Measurements from ENCODE around the gene ETNK1.
"Not testable (repeated sequence)": the region's sequence is repeated elsewhere in the genome, so short reads cannot be mapped to it uniquely, and the experiment has no call there.

Gene ETNK1

DNA sequence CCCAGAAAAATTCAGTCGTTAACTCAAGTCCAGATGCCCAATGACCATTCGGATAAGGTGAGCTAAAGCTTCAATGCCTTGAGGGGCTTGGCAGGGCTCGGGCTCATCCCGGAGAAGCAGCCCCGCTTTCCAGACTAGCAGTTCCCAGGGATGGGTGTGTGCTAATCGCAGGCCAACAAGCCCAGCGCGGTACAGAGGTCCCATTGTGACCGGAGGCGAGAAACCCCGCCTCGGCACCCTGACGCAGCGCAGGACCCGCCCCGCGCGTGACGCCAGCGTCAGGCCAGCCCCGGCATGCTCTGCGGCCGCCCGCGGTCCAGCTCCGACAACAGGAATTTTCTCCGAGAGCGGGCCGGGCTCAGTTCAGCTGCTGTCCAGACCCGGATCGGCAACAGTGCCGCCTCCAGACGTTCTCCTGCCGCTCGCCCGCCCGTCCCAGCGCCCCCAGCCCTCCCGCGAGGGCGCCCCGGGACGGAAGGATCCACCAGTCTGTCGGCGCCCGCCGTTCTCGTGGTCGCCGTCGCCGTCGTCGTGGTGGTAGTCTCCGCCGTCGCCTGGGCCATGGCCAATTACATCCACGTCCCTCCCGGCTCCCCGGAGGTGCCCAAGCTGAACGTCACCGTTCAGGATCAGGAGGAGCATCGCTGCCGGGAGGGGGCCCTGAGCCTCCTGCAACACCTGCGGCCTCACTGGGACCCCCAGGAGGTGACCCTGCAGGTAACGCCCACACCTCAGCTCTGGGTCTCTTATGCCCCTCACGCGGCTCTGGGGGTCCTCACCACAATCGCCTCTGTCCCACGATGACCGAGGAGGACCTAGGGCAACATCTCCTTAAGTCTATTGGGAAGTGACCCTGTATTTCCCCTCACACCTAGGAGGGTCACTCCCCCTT is at the start of gene ETNK1:
Gene ETNK1, plus strand, starts transcription at position 302 of the 892 bp plus-strand sequence. Its CDS starts 260 bp downstream, at position 562.
- ATAC-seq = peak; percentile 99
- Mint-ChIP-seq H3K4me3 (peak within 1 kb of the TSS; percentile 93), H3K4me1 (peaks cover 20% of the 10 kb centered on the region), H3K9me3 (no peaks in the 10 kb centered on the region), H3K27ac (peak within 1 kb of the TSS; percentile 95), H3K36me3 (peaks cover 28% of the 10 kb centered on the region)
- peak; percentile 86 to 91 for DNase-seq (ENCODE audit: low spot score in 2 of 2)

DNA sequence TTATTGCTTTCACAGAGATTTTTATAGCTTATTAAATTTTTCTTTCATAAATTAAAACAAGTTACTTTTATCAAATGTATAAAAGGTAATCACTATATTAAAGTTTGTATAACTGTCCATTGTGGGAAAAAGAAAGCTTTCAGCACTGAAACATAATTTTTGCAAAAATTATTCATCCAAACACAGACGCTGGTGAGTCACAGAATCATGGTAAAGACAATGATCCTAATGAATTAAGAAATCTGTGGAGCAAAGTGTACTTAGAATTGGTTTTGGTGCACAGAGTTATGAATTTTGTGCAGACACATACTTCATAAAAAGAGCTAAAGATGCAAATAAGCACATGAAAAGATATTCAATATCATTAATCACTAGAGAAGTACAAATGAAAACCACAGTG is 48.9 kb upstream of the ETNK1 start:
- H3K4me1 Mint-ChIP-seq = no peaks in the 10 kb centered on the region
- no peak for DNase-seq (ENCODE audit: low spot score in 2 of 2)

GRCh38 chr12:22576473-22576872 is 48.5 kb upstream of the ETNK1 start:
- no peak overlapping the region for H3K4me3 Mint-ChIP-seq
- no peak overlapping the region for H3K27ac Mint-ChIP-seq
- no peaks in the 10 kb centered on the region for H3K9me3 Mint-ChIP-seq
- H3K4me1 Mint-ChIP-seq = no peaks in the 10 kb centered on the region
- no peaks in the 10 kb centered on the region for H3K36me3 Mint-ChIP-seq
- no peak for DNase-seq (ENCODE audit: low spot score in 2 of 2)
- no peak for ATAC-seq

More for the DNA sequence above, 48.9 kb upstream of the ETNK1 start:
- no peak overlapping the region for H3K4me3 Mint-ChIP-seq
- ATAC-seq = no peak
- H3K27ac Mint-ChIP-seq = no peak overlapping the region
- no peaks in the 10 kb centered on the region for H3K36me3 Mint-ChIP-seq
- no peaks in the 10 kb centered on the region for H3K9me3 Mint-ChIP-seq

DNA sequence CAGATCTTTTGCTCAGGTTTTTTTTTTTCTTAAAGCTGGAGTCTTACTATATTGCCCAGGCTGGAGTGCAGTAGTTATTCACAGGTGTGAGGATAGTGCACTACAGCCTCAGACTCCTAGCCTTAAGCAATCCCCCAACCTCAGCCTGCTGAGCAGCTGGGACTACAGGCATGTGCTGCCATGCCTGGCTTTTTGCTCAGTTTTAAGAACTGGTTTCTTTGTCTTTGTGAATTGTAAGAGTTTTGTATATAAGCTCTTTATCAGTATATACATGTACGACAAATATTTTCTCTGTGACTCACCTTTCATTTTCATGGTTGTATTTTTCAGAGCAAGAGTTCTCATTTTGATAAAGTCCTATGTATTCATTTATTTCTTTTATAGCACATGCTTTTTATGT is 47.3 kb upstream of the ETNK1 start:
- Mint-ChIP-seq H3K36me3 (no peaks in the 10 kb centered on the region), H3K27ac (no peak overlapping the region), H3K4me3 (no peak overlapping the region), H3K9me3 (no peaks in the 10 kb centered on the region), H3K4me1 (no peaks in the 10 kb centered on the region)
- ATAC-seq = no peak
- no peak for DNase-seq (ENCODE audit: low spot score in 2 of 2)

- no peak overlapping the region for H3K27ac Mint-ChIP-seq
- H3K36me3 Mint-ChIP-seq = no peaks in the 10 kb centered on the region
- DNase-seq (ENCODE audit: low spot score in 2 of 2) = no peak
- no peaks in the 10 kb centered on the region for H3K9me3 Mint-ChIP-seq
- H3K4me3 Mint-ChIP-seq = no peak overlapping the region
- no peaks in the 10 kb centered on the region for H3K4me1 Mint-ChIP-seq
- ATAC-seq = no peak
Observed at GRCh38 chr12:22578328-22578727, 46.6 kb upstream of the ETNK1 start.

- Mint-ChIP-seq H3K4me3 (no peak overlapping the region), H3K4me1 (no peaks in the 10 kb centered on the region), H3K9me3 (no peaks in the 10 kb centered on the region), H3K27ac (no peak overlapping the region), H3K36me3 (no peaks in the 10 kb centered on the region)
- ATAC-seq (no peak), DNase-seq (ENCODE audit: low spot score in 2 of 2) (no peak)
Observed at GRCh38 chr12:22588817-22589216, 36.2 kb upstream of the ETNK1 start.

DNA sequence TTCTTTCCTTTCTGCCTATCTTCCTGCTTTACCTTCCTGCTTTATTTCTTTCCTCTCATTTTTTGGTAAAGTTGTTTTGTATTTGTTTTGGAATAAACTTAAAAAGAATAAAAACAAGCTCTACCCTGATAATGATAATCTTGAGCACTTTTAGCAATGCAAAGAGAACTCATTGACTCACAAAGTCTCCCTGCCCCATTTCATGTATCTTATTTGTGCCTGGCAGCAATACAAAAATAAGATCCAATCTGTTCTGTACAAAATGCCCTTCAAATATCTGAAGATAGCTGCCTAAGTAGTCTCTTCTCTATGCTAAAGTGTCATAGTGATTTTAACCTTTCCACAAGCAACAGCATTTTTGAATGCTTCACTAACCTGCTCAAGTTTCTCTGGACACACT is 31.1 kb upstream of the ETNK1 start:
- Mint-ChIP-seq H3K4me1 (no peaks in the 10 kb centered on the region), H3K27ac (no peak overlapping the region), H3K36me3 (no peaks in the 10 kb centered on the region), H3K9me3 (no peaks in the 10 kb centered on the region), H3K4me3 (no peak overlapping the region)
- no peak for ATAC-seq
- no peak for DNase-seq (ENCODE audit: low spot score in 2 of 2)

DNA sequence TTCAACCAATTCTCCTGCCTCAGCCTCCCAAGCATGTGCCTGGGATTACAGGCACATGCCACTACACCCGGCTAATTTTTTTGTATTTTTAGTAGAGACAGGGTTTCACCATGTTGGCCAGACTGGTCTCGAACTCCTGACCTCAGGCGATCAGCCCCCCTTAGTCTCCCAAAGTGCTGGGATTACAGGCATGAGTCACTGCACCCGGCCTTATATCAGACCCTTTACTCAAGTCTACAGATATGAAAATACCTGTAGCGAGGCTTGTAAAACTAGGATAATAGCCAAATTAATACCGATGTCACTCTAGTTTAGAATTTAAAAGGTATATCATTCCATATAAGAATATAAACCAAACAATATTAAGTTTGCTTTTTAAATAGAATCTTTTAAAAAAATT is 27.4 kb upstream of the ETNK1 start:
- not testable (repeated sequence) for H3K36me3 Mint-ChIP-seq; DNase-seq (ENCODE audit: low spot score in 2 of 2); H3K27ac Mint-ChIP-seq; ATAC-seq; H3K9me3 Mint-ChIP-seq; H3K4me1 Mint-ChIP-seq; H3K4me3 Mint-ChIP-seq

GRCh38 chr12:22598141-22598762 is 26.7 kb upstream of the ETNK1 start:
- ATAC-seq (no peak), DNase-seq (ENCODE audit: low spot score in 2 of 2) (no peak)
- Mint-ChIP-seq H3K4me3 (no peak overlapping the region), H3K9me3 (no peaks in the 10 kb centered on the region), H3K4me1 (no peaks in the 10 kb centered on the region), H3K36me3 (no peaks in the 10 kb centered on the region), H3K27ac (no peak overlapping the region)

DNA sequence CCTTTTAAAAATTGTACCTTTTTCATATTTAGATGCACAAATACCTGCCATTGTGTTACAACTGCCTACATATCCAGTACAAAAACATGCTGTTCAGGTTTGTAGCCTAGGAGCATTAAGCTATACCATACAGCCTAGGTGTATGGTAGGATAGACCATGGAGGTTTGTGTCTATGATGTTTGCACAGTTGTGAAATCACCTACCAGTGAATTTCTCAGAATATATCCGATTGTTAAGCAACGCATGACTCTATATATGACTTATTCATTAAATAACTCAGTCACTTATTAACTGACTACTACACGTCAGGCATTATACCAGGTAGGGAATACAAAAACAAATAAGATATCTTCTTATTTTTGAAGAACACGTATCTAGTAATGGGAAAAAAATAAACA is 26.2 kb upstream of the ETNK1 start:
- Mint-ChIP-seq H3K27ac (no peak overlapping the region), H3K9me3 (no peaks in the 10 kb centered on the region), H3K4me1 (no peaks in the 10 kb centered on the region), H3K36me3 (no peaks in the 10 kb centered on the region), H3K4me3 (no peak overlapping the region)
- ATAC-seq (no peak), DNase-seq (ENCODE audit: low spot score in 2 of 2) (no peak)

DNA sequence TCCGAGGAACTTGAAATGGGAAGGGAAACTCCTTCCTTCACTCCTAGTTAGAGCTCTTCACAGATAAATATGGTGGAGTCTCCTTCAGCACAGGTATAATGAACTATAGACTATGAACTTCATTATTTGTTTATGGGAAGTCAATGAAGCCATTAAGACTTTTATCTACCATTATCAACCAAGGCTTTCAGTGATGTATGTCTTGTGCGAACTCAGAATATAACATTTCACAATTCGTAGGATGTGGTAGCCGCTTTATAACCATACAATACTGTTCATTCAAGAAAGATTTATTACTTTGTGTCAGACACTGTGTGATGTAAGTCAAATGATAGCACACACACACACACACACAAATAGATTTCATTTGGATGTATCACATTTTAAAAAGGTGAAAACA is 24.8 kb upstream of the ETNK1 start:
- Mint-ChIP-seq H3K36me3 (no peaks in the 10 kb centered on the region), H3K4me1 (no peaks in the 10 kb centered on the region), H3K4me3 (no peak overlapping the region), H3K9me3 (no peaks in the 10 kb centered on the region), H3K27ac (no peak overlapping the region)
- DNase-seq (ENCODE audit: low spot score in 2 of 2) (no peak), ATAC-seq (no peak)

DNA sequence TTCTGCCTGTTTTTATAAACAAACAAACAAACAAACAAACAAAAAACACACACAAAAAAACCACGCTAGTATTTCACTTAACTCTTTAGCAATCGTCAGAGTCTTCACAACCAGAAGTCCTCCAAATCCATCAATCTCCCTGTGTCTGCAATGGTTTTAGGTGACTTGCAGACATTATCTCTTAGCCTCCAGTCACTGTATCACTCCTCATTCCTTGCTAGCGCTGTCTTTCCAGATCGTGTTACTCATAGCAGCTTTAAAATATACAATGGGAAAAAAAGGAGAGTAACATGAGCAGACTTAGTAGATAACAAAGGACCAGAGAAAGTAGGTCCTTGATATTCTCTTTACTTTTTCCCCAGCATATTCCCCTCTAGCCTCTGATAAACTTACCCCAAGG is 15.5 kb upstream of the ETNK1 start:
- H3K4me3 Mint-ChIP-seq = no peak overlapping the region
- no peaks in the 10 kb centered on the region for H3K36me3 Mint-ChIP-seq
- no peak overlapping the region for H3K27ac Mint-ChIP-seq
- H3K9me3 Mint-ChIP-seq = peaks cover 6% of the 10 kb centered on the region
- H3K4me1 Mint-ChIP-seq = no peaks in the 10 kb centered on the region
- no peak for DNase-seq (ENCODE audit: low spot score in 2 of 2)
- no peak for ATAC-seq

- Mint-ChIP-seq H3K27ac (no peak overlapping the region), H3K4me3 (no peak overlapping the region), H3K9me3 (peaks cover 8% of the 10 kb centered on the region), H3K36me3 (no peaks in the 10 kb centered on the region), H3K4me1 (no peaks in the 10 kb centered on the region)
- DNase-seq (ENCODE audit: low spot score in 2 of 2) (no peak), ATAC-seq (no peak)
Observed at GRCh38 chr12:22610131-22610530, 14.8 kb upstream of the ETNK1 start.

DNA sequence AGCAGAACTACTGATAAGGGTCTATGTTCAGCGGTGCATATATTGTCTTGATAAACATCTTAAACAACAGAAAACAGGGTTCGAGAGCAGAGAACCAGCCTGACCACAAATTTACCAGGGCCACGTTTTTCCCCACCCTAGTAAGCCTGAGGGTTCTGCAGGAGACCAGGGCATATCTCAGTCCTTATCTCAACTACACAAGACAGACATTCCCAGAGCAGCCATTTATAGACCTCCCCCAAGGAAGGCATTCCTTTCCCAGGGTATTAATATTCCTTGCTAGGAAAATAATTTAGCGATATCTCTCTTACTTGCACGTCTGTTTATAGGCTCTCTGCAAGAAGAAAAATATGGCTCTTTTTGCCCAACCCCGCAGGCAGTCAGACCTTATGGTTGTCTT is 12.1 kb upstream of the ETNK1 start:
- not testable (repeated sequence) for DNase-seq (ENCODE audit: low spot score in 2 of 2); H3K36me3 Mint-ChIP-seq; H3K4me3 Mint-ChIP-seq; H3K4me1 Mint-ChIP-seq; H3K27ac Mint-ChIP-seq; H3K9me3 Mint-ChIP-seq; ATAC-seq

GRCh38 chr12:22615963-22616501 is 8.9 kb upstream of the ETNK1 start:
- DNase-seq (ENCODE audit: low spot score in 2 of 2) = no peak
- peaks cover 8% of the 10 kb centered on the region for H3K9me3 Mint-ChIP-seq
- H3K4me3 Mint-ChIP-seq = no peak overlapping the region
- H3K36me3 Mint-ChIP-seq = no peaks in the 10 kb centered on the region
- H3K4me1 Mint-ChIP-seq = no peaks in the 10 kb centered on the region
- H3K27ac Mint-ChIP-seq = no peak overlapping the region
- no peak for ATAC-seq

DNA sequence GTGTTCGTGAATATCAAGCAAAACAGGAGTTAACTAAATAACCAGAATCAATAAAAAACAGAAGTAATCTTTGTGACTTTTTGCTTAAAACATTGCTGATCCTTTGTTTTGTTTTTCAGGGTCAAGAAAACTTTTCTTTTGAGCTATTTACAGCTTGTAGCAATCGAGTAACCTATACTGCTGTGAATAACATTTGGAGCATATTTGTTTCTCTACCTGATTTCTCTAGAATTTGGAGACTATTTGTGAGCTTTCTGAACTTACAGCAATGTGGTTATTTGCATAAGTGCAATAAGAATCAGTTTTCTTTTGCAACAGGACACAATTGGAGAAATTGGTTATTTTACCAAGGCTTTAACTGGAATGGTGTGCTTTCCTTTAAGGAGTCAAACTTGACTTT is 7.3 kb upstream of the ETNK1 start:
- no peaks in the 10 kb centered on the region for H3K36me3 Mint-ChIP-seq
- H3K4me3 Mint-ChIP-seq = no peak overlapping the region
- no peaks in the 10 kb centered on the region for H3K4me1 Mint-ChIP-seq
- ATAC-seq = no peak
- H3K9me3 Mint-ChIP-seq = peaks cover 2% of the 10 kb centered on the region
- no peak overlapping the region for H3K27ac Mint-ChIP-seq
- DNase-seq (ENCODE audit: low spot score in 2 of 2) = no peak

Data from stimulated activated effector memory CD8-positive, alpha-beta T cell treated with anti-CD3 and anti-CD28 coated beads, Interleukin-12 subunit alpha, Interleukin-12 subunit beta, amount 100 ng/mL, for 72 hours (primary cell).